ENCODE measurements around the gene PIK3C2A.

PIK3C2A gene

DNA sequence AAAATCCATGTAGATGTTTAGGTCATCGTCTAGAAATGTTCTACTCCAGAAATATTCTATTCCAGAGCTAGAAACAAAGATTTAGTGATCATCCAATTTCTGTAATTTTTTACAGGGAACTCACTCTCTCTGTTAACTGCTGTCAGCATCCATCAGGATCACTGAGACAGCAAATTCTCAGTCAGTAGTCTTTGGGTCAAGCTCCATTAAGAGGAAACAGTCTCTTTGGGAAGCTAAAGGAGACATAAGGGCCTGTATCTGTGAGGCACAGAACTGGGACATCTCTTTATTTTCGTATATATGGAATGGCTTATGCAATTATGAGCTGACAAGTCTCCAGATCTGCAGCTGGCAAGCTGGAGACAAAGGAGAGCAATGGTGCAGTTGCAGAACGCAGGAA is 48.3 kb downstream of the PIK3C2A start:
- TF ChIP-seq, protein P1, sequence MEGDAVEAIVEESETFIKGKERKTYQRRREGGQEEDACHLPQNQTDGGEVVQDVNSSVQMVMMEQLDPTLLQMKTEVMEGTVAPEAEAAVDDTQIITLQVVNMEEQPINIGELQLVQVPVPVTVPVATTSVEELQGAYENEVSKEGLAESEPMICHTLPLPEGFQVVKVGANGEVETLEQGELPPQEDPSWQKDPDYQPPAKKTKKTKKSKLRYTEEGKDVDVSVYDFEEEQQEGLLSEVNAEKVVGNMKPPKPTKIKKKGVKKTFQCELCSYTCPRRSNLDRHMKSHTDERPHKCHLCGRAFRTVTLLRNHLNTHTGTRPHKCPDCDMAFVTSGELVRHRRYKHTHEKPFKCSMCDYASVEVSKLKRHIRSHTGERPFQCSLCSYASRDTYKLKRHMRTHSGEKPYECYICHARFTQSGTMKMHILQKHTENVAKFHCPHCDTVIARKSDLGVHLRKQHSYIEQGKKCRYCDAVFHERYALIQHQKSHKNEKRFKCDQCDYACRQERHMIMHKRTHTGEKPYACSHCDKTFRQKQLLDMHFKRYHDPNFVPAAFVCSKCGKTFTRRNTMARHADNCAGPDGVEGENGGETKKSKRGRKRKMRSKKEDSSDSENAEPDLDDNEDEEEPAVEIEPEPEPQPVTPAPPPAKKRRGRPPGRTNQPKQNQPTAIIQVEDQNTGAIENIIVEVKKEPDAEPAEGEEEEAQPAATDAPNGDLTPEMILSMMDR (IDR thresholded peaks at IDR 0.05; ENCODE audit: extremely low read depth, missing control alignments), result no peak
- no peak for DNase-seq (ENCODE audit: low spot score)
